ENCODE results near the gene CSF3R.

DNA sequence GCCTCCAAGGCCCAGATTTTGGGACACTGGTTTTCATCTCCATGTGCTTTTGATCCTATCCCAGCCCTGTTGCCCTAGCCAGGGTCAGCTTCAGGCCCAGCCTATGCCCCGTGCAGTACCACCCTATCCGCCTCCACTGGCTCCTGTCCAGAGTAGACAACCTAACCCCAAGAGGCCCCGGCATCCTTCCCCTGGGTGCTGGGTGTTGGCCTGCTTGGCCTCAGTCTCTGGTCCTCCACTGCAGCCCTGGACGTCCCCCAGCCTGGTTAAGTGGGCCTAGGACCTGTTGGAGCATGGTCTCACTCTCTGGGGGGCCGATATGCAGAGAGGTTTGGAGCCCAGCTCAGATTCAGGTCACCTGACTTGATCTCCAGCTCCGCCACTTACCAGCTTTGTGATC is 1.6 kb downstream of the CSF3R start:
- no peak for TF ChIP-seq EZH2 (IDR thresholded peaks at IDR 0.05; ENCODE audit: low read depth, unreplicated experiment)
- no peak for TF ChIP-seq POLR2AphosphoS5 (IDR thresholded peaks at IDR 0.05; ENCODE audit: low read depth)
- TF ChIP-seq EZH2phosphoT487 (IDR thresholded peaks at IDR 0.05; ENCODE audit: unreplicated experiment), result no peak
- TF ChIP-seq, protein P1, sequence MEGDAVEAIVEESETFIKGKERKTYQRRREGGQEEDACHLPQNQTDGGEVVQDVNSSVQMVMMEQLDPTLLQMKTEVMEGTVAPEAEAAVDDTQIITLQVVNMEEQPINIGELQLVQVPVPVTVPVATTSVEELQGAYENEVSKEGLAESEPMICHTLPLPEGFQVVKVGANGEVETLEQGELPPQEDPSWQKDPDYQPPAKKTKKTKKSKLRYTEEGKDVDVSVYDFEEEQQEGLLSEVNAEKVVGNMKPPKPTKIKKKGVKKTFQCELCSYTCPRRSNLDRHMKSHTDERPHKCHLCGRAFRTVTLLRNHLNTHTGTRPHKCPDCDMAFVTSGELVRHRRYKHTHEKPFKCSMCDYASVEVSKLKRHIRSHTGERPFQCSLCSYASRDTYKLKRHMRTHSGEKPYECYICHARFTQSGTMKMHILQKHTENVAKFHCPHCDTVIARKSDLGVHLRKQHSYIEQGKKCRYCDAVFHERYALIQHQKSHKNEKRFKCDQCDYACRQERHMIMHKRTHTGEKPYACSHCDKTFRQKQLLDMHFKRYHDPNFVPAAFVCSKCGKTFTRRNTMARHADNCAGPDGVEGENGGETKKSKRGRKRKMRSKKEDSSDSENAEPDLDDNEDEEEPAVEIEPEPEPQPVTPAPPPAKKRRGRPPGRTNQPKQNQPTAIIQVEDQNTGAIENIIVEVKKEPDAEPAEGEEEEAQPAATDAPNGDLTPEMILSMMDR (conservative IDR thresholded peaks at IDR 0.05; ENCODE audit: low read depth in 2 of 2), result no peak
- no peak for TF ChIP-seq ZNF114 (CRISPR knock-in tag; IDR thresholded peaks at IDR 0.05)
- TF ChIP-seq, protein P2, sequence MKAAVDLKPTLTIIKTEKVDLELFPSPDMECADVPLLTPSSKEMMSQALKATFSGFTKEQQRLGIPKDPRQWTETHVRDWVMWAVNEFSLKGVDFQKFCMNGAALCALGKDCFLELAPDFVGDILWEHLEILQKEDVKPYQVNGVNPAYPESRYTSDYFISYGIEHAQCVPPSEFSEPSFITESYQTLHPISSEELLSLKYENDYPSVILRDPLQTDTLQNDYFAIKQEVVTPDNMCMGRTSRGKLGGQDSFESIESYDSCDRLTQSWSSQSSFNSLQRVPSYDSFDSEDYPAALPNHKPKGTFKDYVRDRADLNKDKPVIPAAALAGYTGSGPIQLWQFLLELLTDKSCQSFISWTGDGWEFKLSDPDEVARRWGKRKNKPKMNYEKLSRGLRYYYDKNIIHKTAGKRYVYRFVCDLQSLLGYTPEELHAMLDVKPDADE (IDR thresholded peaks at IDR 0.05), result no peak
- TF ChIP-seq NANOG (IDR thresholded peaks at IDR 0.05; ENCODE audit: borderline replicate concordance), result no peak
- no peak for TF ChIP-seq ZNF462 (CRISPR knock-in tag; IDR thresholded peaks at IDR 0.05)
- TF ChIP-seq JUNB (IDR thresholded peaks at IDR 0.05; ENCODE audit: unreplicated experiment), result no peak
- TF ChIP-seq ZNF331 (CRISPR knock-in tag; IDR thresholded peaks at IDR 0.05; ENCODE audit: low read depth), result no peak
- TF ChIP-seq REST (IDR thresholded peaks at IDR 0.05; ENCODE audit: unreplicated experiment), result no peak
- TF ChIP-seq STAT1 (IDR thresholded peaks at IDR 0.05; ENCODE audit: unreplicated experiment), result no peak
- no peak for TF ChIP-seq CREB1 (CRISPR knock-in tag; IDR thresholded peaks at IDR 0.05; ENCODE audit: low read depth)
